Gastrocnemius medialis (tissue), 4 donors: ENCODE measurements around the gene UCN3.

Experiments used
- POLR2A ChIP-seq, 2 donors: fragments of 450-650 bp; IDR thresholded peaks; one replicate each; pipeline ENCODE4 v1.6.1; 2017; ENCODE audit warnings: antibody characterized with exemption in 2 of 2, mild to moderate bottlenecking in 2 of 2, moderate library complexity in 2 of 2
- TF ChIP-seq, protein P1 (sequence below), 5 experiments: fragments of 450-650 bp in 3 of 5; fragments of 200-600 bp in 2 of 5; sonication (generic) in 2 of 5; IDR thresholded peaks in 4 of 5; conservative IDR thresholded peaks in 1 of 5; 1 replicate in 4 of 5; 2 replicates in 1 of 5; pipeline ENCODE4 v1.5.1; 2016 to 2019; ENCODE audit warnings: antibody characterized with exemption in 5 of 5, mild to moderate bottlenecking in 3 of 5, moderate library complexity in 3 of 5

DNA sequence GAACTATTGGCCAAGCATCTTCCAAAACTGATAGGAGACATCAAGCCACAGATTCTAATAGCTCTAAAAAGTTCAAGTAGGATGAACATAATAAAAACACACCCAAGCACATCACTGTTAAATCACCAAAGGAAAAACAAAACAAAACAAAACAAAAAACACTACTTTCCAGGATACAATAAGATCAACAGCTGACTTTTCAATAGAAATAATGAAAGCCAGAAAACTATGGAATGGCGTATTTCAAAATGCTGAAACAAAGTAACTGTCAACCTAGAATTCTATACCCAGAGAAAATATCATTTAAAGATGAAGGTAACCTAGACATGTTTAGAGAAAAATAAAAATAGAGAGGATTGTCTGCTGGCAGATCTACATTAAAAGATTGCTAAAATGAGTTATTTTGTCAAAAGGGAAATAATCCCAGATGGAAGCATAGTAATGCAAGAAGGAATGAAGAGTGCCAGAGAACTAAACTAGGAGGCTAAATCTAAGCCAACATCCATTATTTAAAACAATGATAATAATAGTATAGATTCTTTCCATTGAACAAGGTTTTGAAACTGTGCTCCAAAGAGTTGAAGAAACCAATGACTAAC is 25.9 kb downstream of the UCN3 start:
- TF ChIP-seq, protein P1, sequence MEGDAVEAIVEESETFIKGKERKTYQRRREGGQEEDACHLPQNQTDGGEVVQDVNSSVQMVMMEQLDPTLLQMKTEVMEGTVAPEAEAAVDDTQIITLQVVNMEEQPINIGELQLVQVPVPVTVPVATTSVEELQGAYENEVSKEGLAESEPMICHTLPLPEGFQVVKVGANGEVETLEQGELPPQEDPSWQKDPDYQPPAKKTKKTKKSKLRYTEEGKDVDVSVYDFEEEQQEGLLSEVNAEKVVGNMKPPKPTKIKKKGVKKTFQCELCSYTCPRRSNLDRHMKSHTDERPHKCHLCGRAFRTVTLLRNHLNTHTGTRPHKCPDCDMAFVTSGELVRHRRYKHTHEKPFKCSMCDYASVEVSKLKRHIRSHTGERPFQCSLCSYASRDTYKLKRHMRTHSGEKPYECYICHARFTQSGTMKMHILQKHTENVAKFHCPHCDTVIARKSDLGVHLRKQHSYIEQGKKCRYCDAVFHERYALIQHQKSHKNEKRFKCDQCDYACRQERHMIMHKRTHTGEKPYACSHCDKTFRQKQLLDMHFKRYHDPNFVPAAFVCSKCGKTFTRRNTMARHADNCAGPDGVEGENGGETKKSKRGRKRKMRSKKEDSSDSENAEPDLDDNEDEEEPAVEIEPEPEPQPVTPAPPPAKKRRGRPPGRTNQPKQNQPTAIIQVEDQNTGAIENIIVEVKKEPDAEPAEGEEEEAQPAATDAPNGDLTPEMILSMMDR (IDR thresholded peaks at IDR 0.05 in 4 of 5, conservative IDR thresholded peaks at IDR 0.05 in 1 of 5), result no peak
- TF ChIP-seq POLR2A (IDR thresholded peaks at IDR 0.05), result no peak
